Measurements from ENCODE around the gene PRDM2. TPM values are rescaled to one million over a fixed set of nuclear protein-coding genes. Genes with fewer than 3 reads are reported as not detected.

PRDM2 gene
- total and polyA plus RNA-seq, 4 donors: 16.1 to 52.0 (median 28.5) TPM

- peak overlapping the region; percentile 89 to 95 for H3K27ac ChIP-seq (ENCODE audit: low read depth in 1 of 2, low read length in 1 of 2)
- H3K4me1 ChIP-seq (ENCODE audit: control insufficient read depth in 5 of 5, insufficient read depth in 5 of 5, low read length in 5 of 5): peaks cover 0 to 24% (median 3%) of the 10 kb centered on the region in 5 donors
- TF ChIP-seq, protein P1, sequence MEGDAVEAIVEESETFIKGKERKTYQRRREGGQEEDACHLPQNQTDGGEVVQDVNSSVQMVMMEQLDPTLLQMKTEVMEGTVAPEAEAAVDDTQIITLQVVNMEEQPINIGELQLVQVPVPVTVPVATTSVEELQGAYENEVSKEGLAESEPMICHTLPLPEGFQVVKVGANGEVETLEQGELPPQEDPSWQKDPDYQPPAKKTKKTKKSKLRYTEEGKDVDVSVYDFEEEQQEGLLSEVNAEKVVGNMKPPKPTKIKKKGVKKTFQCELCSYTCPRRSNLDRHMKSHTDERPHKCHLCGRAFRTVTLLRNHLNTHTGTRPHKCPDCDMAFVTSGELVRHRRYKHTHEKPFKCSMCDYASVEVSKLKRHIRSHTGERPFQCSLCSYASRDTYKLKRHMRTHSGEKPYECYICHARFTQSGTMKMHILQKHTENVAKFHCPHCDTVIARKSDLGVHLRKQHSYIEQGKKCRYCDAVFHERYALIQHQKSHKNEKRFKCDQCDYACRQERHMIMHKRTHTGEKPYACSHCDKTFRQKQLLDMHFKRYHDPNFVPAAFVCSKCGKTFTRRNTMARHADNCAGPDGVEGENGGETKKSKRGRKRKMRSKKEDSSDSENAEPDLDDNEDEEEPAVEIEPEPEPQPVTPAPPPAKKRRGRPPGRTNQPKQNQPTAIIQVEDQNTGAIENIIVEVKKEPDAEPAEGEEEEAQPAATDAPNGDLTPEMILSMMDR (IDR thresholded peaks at IDR 0.05; ENCODE audit: control extremely low read depth, extremely low read depth): no peak
- peaks cover 0 to 5% (median 0%) of the 10 kb centered on the region in 4 donors for H3K9me3 ChIP-seq (ENCODE audit: control insufficient read depth in 4 of 4, insufficient read depth in 3 of 4, low read length in 3 of 4)
- peak in 2 of 3 donors; percentile 63 for DNase-seq
- H3K4me3 ChIP-seq: peak overlapping the region; percentile 72
- ATAC-seq (ENCODE audit: insufficient read depth, low FRiP score): peak; percentile 50
- H3K9ac ChIP-seq (ENCODE audit: insufficient read depth in 1 of 2, low read length in 2 of 2): peak overlapping the region in 1 of 2 donors; percentile 85
- H3K36me3 ChIP-seq (ENCODE audit: control insufficient read depth in 4 of 4, insufficient read depth in 4 of 4, low read length in 4 of 4): no peaks in the 10 kb centered on the region
- H3K27me3 ChIP-seq (ENCODE audit: control insufficient read depth in 3 of 3, insufficient read depth in 3 of 3, low read length in 2 of 3): no peaks in the 10 kb centered on the region
- WGBS, 2 donors: 5 to 11% methylated on average over 48 of the region's 48 CpGs
These were observed 708 bp downstream of the PRDM2 start for GRCh38 chr1:13700521-13701270.

- Histone ChIP-seq H3K9me3 (ENCODE audit: control insufficient read depth in 4 of 4, insufficient read depth in 3 of 4, low read length in 3 of 4) (peaks cover 0 to 5% (median 0%) of the 10 kb centered on the region in 4 donors), H3K27ac (ENCODE audit: low read depth in 1 of 2, low read length in 1 of 2) (no peak overlapping the region), H3K27me3 (ENCODE audit: control insufficient read depth in 3 of 3, insufficient read depth in 3 of 3, low read length in 2 of 3) (no peaks in the 10 kb centered on the region), H3K36me3 (ENCODE audit: control insufficient read depth in 4 of 4, insufficient read depth in 4 of 4, low read length in 4 of 4) (no peaks in the 10 kb centered on the region), H3K4me3 (peak overlapping the region; percentile 72), H3K9ac (ENCODE audit: insufficient read depth in 1 of 2, low read length in 2 of 2) (peak overlapping the region in 1 of 2 donors; percentile 85), H3K4me1 (ENCODE audit: control insufficient read depth in 5 of 5, insufficient read depth in 5 of 5, low read length in 5 of 5) (peaks cover 0 to 24% (median 3%) of the 10 kb centered on the region in 5 donors)
- peak in 2 of 3 donors; percentile 32 to 54 for DNase-seq
- no peak for ATAC-seq (ENCODE audit: insufficient read depth, low FRiP score)
- TF ChIP-seq, protein P1 (IDR thresholded peaks at IDR 0.05; ENCODE audit: control extremely low read depth, extremely low read depth): no peak
- 62 to 65% methylated on average over 6 of the region's 6 CpGs for WGBS, 2 donors
These were observed 1.3 kb downstream of the PRDM2 start for GRCh38 chr1:13701271-13701640.

GRCh38 chr1:13702425-13703127 lies 2.6 kb downstream of the PRDM2 start:
- DNase-seq: peak in 2 of 3 donors; percentile 48 to 63
- peaks cover 0 to 24% (median 3%) of the 10 kb centered on the region in 5 donors for H3K4me1 ChIP-seq (ENCODE audit: control insufficient read depth in 5 of 5, insufficient read depth in 5 of 5, low read length in 5 of 5)
- H3K27ac ChIP-seq (ENCODE audit: low read depth in 1 of 2, low read length in 1 of 2): no peak overlapping the region

More at GRCh38 chr1:13702425-13703127, 2.6 kb downstream of the PRDM2 start:
- ATAC-seq (ENCODE audit: insufficient read depth, low FRiP score): no peak
- 53 to 80% methylated on average over 10 of the region's 10 CpGs for WGBS, 2 donors
- no peaks in the 10 kb centered on the region for H3K36me3 ChIP-seq (ENCODE audit: control insufficient read depth in 4 of 4, insufficient read depth in 4 of 4, low read length in 4 of 4)
- TF ChIP-seq, protein P1 (IDR thresholded peaks at IDR 0.05; ENCODE audit: control extremely low read depth, extremely low read depth): no peak
- no peak overlapping the region for H3K9ac ChIP-seq (ENCODE audit: insufficient read depth in 1 of 2, low read length in 2 of 2)
- no peak overlapping the region for H3K4me3 ChIP-seq
- H3K27me3 ChIP-seq (ENCODE audit: control insufficient read depth in 3 of 3, insufficient read depth in 3 of 3, low read length in 2 of 3): no peaks in the 10 kb centered on the region
- H3K9me3 ChIP-seq (ENCODE audit: control insufficient read depth in 4 of 4, insufficient read depth in 3 of 4, low read length in 3 of 4): peaks cover 0 to 4% (median 0%) of the 10 kb centered on the region in 4 donors
